Psoas muscle (tissue), 8 donors: ENCODE results near the gene JMY. TPM values are rescaled to one million over a fixed set of nuclear protein-coding genes. Genes with fewer than 3 reads are reported as not detected.

Source experiments
- ATAC-seq, 4 donors: fragments of 200-7000 bp; cut with Tn5 transposase; one replicate each; pipeline ENCODE4 v1.9.1; 2020; ENCODE audit warnings: moderate library complexity in 3 of 4, mild to moderate bottlenecking in 2 of 4
- DNase-seq, 2 donors: peaks; one replicate each; pipeline ENCODE4 v3.0.0-alpha.2; 2020
- H3K27ac ChIP-seq: fragments of 200-600 bp; one replicate; pipeline ENCODE4 v1.8.0; 2022
- H3K27me3 ChIP-seq, 3 donors: fragments of 200-600 bp in 1 of 3; one replicate each; pipeline versions ENCODE4 v1.6.1 to v1.8.0; 2013 to 2022; ENCODE audit warnings: low read length in 2 of 3, mild to moderate bottlenecking in 2 of 3, moderate library complexity in 1 of 3; ENCODE audit not compliant: insufficient read depth in 3 of 3
- H3K36me3 ChIP-seq, 2 donors: fragments of 200-600 bp in 1 of 2; one replicate each; pipeline versions ENCODE4 v1.6.1 to v1.8.0; 2013 to 2022; ENCODE audit warnings: low read depth in 1 of 2, mild to moderate bottlenecking in 1 of 2, moderate library complexity in 1 of 2; ENCODE audit not compliant: insufficient read depth in 1 of 2
- H3K4me1 ChIP-seq: fragments of 200-600 bp; one replicate; pipeline ENCODE4 v1.8.0; 2022
- H3K4me3 ChIP-seq: fragments of 200-600 bp; one replicate; pipeline ENCODE4 v1.8.0; 2022; ENCODE audit warnings: mild to moderate bottlenecking
- H3K9me3 ChIP-seq: fragments of 200-600 bp; one replicate; pipeline ENCODE4 v1.8.0; 2022
- WGBS, 3 donors: extraction: QIAGEN DNeasy Blood & Tissue Kit; methylation state at CpG; one replicate each; pipeline versions ENCODE4 v1.1.6 to v1.1.7; 2013; 5-methylcytosine and 5-hydroxymethylcytosine counted together
- intact Hi-C, 2 donors: fragments of 100-400 bp; cut with DNase I; formaldehyde crosslinking; loops; one replicate each; pipeline versions ENCODE4 v1.11.0 to v1.14.2; 2022
- polyA plus RNA-seq, 3 donors: library from polyadenylated mRNA; stranded (reverse); fragments of 200-250 nt; gene quantifications; one replicate each; pipeline ENCODE4 v1.2.3, GENCODE V29; 2013
- total RNA-seq, 4 donors: library from RNA; stranded (reverse); fragmentation: NEBNext Ultra II Directional in 2 of 4; extraction: Animal tissue kit (Norgen Biotek cat#: 25700) in 2 of 4; gene quantifications; one replicate each; pipeline versions ENCODE4 v1.2.1 to v1.2.4, GENCODE V29; 2021 to 2023
- TF ChIP-seq, protein P1 (sequence below): fragments of 200-600 bp; IDR thresholded peaks from one replicate; pipeline ENCODE4 v1.8.0; 2022; ENCODE audit warnings: antibody characterized with exemption
- donor health status: healthy with polysubstance abuse.
- donor health status: DM: no; HTN: no; CAD: no; lungs with moderate emphysema.
- donor health status: Bipolar disorder and iron deficiency.
- donor health status: healthy.
- donor health status: DM: yes; HTN: yes; CAD: no.
- donor health status: DM: no; HTN: no; CAD: no.
- donor health status: DM: no; HTN: no; CAD: no.
- donor health status: DM: yes; HTN: yes; CAD: no.

The JMY gene
- total and polyA plus RNA-seq, 7 donors: 1.3 to 17.0 (median 11.7) TPM

DNA sequence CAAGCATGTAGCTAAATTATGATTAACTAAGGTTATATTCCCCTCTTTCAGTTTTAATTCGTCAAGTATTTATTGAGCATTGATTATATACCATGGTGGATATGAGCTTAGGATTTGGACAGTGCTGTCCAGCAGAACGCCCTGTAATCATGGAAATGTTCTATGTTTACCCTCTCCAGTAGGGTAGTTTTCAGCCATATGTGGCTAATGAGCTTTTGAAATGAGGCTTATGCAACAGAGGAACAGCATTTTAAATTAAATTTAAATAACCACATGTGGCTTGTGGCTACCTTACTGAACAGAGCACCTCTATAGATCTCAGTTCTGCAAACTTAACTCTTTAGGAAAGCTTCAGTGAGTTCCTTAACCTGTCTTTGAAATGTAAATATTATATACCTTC lies 59.1 kb downstream of the JMY start:
- Histone ChIP-seq H3K9me3 (no peaks in the 10 kb centered on the region), H3K4me3 (no peak overlapping the region), H3K27ac (no peak overlapping the region), H3K27me3 (no peaks in the 10 kb centered on the region), H3K4me1 (no peaks in the 10 kb centered on the region), H3K36me3 (peaks cover 3 to 43% of the 10 kb centered on the region in 2 donors)
- no peak for DNase-seq
- no peak for ATAC-seq
- intact Hi-C loops: no loop called here
- WGBS, 3 donors: 92 to 95% (median 94%) methylated on average over 2 of the region's 2 CpGs
- TF ChIP-seq, protein P1, sequence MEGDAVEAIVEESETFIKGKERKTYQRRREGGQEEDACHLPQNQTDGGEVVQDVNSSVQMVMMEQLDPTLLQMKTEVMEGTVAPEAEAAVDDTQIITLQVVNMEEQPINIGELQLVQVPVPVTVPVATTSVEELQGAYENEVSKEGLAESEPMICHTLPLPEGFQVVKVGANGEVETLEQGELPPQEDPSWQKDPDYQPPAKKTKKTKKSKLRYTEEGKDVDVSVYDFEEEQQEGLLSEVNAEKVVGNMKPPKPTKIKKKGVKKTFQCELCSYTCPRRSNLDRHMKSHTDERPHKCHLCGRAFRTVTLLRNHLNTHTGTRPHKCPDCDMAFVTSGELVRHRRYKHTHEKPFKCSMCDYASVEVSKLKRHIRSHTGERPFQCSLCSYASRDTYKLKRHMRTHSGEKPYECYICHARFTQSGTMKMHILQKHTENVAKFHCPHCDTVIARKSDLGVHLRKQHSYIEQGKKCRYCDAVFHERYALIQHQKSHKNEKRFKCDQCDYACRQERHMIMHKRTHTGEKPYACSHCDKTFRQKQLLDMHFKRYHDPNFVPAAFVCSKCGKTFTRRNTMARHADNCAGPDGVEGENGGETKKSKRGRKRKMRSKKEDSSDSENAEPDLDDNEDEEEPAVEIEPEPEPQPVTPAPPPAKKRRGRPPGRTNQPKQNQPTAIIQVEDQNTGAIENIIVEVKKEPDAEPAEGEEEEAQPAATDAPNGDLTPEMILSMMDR: no peak

GRCh38 chr5:79297661-79298060 lies 61.7 kb downstream of the JMY start:
- no peak for DNase-seq
- TF ChIP-seq, protein P1: no peak

DNA sequence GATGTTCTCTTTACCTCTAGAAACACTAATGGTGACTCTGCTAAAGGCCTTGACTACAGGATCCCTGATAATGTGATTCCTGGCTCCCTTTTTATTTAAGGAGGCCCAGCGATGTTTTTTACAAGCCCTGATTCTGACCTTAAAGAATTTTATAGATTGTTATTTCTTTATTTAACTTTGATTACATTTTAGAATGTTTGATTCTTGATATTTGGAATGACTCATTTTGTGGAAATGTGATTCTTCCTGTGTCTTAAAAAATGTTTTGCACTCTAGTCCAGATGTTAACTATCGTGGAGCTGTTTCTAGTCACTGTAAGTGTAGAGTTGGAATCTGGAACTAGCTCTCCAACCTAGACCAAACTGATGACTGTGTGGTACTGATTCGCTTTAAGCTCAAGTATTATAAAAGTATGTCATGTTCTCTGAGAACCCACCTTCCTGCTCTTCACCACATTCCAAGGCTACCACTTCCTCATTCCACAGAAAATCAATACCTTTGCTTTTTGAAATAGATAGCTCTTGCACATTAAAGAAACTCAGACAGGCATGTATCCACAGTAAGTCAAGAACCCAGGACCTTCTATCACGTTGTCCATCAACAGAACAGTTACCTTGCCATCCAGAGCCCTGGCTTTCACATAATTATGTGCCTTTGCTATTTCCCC lies 65.2 kb downstream of the JMY start:
- TF ChIP-seq, protein P1: no peak
- no peaks in the 10 kb centered on the region for H3K4me1 ChIP-seq
- H3K9me3 ChIP-seq: no peaks in the 10 kb centered on the region
- no peak overlapping the region for H3K27ac ChIP-seq
- intact Hi-C loops: no loop called here
- no peak for ATAC-seq
- H3K36me3 ChIP-seq: peaks cover 10 to 65% of the 10 kb centered on the region in 2 donors
- WGBS, 3 donors: 91 to 96% (median 96%) methylated on average over 4 of the region's 4 CpGs
- no peaks in the 10 kb centered on the region for H3K27me3 ChIP-seq
- no peak for DNase-seq
- no peak overlapping the region for H3K4me3 ChIP-seq

More at GRCh38 chr5:79297661-79298060, 61.7 kb downstream of the JMY start:
- peak in 1 of 4 donors; percentile 33 for ATAC-seq
- Histone ChIP-seq H3K27me3 (no peaks in the 10 kb centered on the region), H3K4me3 (no peak overlapping the region), H3K27ac (no peak overlapping the region), H3K4me1 (no peaks in the 10 kb centered on the region), H3K36me3 (peaks cover 10 to 47% of the 10 kb centered on the region in 2 donors), H3K9me3 (no peaks in the 10 kb centered on the region)
- 73% methylated on average over 4 of the region's 4 CpGs for WGBS, 3 donors
- intact Hi-C loops: no loop called here

DNA sequence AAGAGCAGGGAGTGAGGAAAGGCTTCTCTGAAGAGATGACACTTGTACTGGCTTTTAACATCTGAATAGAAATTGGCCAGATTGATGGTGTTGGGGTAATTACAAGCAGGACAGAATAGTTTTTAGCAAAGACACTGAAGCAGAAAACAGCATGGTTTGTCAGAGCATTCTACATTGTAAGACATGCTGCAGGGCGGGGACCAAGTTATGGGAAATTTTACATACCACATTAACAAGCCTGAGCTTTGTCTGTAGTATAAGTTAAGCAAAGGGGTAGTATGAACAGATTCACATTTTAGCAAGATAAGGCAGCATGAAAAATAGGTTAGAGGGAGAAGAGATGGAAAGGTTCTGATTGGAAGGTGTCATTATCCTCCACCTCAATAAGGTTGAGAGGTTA lies 66.5 kb downstream of the JMY start:
- no peak overlapping the region for H3K4me3 ChIP-seq
- H3K27ac ChIP-seq: no peak overlapping the region
- TF ChIP-seq, protein P1: no peak
- DNase-seq (no peak), ATAC-seq (no peak)
- H3K27me3 ChIP-seq: no peaks in the 10 kb centered on the region
- no peaks in the 10 kb centered on the region for H3K9me3 ChIP-seq
- H3K4me1 ChIP-seq: no peaks in the 10 kb centered on the region
- intact Hi-C loops: no loop called here
- H3K36me3 ChIP-seq: peaks cover 16 to 78% of the 10 kb centered on the region in 2 donors
- 98 to 100% (median 100%) methylated on average over 1 of the region's 1 CpG for WGBS, 3 donors

GRCh38 chr5:79305706-79306105 lies 69.8 kb downstream of the JMY start:
- peaks cover 12 to 73% of the 10 kb centered on the region in 2 donors for H3K36me3 ChIP-seq
- TF ChIP-seq, protein P1: no peak
- H3K4me3 ChIP-seq: no peak overlapping the region
- intact Hi-C loops: no loop called here
- WGBS, 3 donors: 68 to 81% (median 77%) methylated on average over 1 of the region's 1 CpG
- H3K9me3 ChIP-seq: no peaks in the 10 kb centered on the region
- no peak overlapping the region for H3K27ac ChIP-seq
- ATAC-seq (no peak), DNase-seq (no peak)
- no peaks in the 10 kb centered on the region for H3K4me1 ChIP-seq
- no peaks in the 10 kb centered on the region for H3K27me3 ChIP-seq
